SJSA1 (cell line): Measurements from ENCODE around the gene CYP51A1. TPM values are rescaled to one million over a fixed set of nuclear protein-coding genes. Genes with fewer than 3 reads are reported as not detected.
A peak's percentile ranks its signal among the peaks of the same experiment; 100 is the strongest.
"Not testable (repeated sequence)": the region's sequence is repeated elsewhere in the genome, so short reads cannot be mapped to it uniquely, and the experiment has no call there.

Experiments
- DNase-seq, 2 experiments: peaks; one replicate each; pipeline ENCODE4 v3.0.0-alpha.2; 2015 to 2020; ENCODE audit warnings: low spot score in 2 of 2, low read depth in 1 of 2
- H3K27ac ChIP-seq: fragments of 250-450 bp; sonication (Bioruptor Pico); 2 replicates; pipeline ENCODE4 v1.5.1; 2020; ENCODE audit warnings: mild to moderate bottlenecking, moderate library complexity
- H3K27me3 ChIP-seq: fragments of 250-450 bp; sonication (Bioruptor Pico); replicated peaks from 2 replicates; pipeline ENCODE4 v1.5.1; 2020; ENCODE audit warnings: mild to moderate bottlenecking, moderate library complexity
- H3K36me3 ChIP-seq: fragments of 250-450 bp; sonication (Bioruptor Pico); 2 replicates; pipeline ENCODE4 v1.5.1; 2020; ENCODE audit warnings: mild to moderate bottlenecking
- H3K4me1 ChIP-seq: fragments of 250-450 bp; sonication (Bioruptor Pico); replicated peaks from 2 replicates; pipeline ENCODE4 v1.6.1; 2021; ENCODE audit warnings: mild to moderate bottlenecking
- H3K4me3 ChIP-seq: fragments of 250-450 bp; sonication (Bioruptor Pico); 2 replicates; pipeline ENCODE4 v1.5.1; 2020; ENCODE audit warnings: mild to moderate bottlenecking
- H3K9me3 ChIP-seq: fragments of 250-450 bp; sonication (Bioruptor Pico); replicated peaks from 2 replicates; pipeline ENCODE4 v1.5.1; 2020; ENCODE audit warnings: mild to moderate bottlenecking
- total RNA-seq: library from RNA; depleted of rRNA; stranded (reverse); fragments of >200 nt; shearing (Covaris generic); gene quantifications from 2 replicates; pipeline ENCODE4 v1.2.3, GENCODE V29; 2014; rRNA removed

CYP51A1 gene
- 85.3 and 89.0 TPM in 2 replicates for total RNA-seq

DNA sequence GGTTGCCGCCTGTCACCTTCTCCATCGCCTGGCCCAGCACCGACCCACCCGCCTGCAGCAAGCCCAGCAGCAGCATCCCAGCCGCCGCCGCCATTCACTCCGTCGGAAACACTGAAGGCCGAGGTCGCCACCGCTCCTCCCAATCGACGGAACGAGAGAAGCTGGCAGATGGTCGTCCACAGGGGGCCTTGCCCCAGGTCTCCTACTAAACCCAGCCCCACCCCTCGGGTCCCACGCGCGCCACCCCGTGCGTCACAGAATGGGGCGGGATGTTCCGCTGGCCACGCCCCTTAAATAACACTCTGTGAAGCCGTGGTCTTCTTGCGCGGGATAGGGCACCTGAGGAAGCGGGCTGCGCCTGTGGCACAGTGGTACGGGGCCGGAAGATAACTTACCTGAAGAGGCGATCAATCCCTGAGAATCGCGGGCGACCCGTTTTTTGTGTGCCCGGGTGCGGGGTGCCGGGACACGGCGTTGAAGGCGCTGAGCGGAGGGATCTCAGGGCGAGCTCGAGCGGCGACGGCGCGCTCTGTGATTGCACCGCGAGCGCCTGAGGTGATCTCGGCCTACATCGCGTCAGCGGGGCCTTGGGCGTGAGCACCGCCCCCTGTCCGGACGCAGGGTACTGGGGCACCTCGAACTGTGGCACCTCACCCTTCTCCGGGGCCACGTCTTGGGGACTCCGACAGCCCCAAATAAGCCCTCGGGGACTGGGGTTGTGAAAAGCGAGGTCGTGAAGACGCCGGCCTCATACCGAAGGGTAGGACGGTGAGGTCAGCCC, at the start of gene CYP51A1:
TSS of gene CYP51A1 (minus strand) at position 207 of the 781 bp plus-strand sequence. CDS start at position 94, 113 bp downstream.
- Histone ChIP-seq H3K4me1 (0 out of 2 replicates have a peak, but pooled peaks cover 7% of the 10 kb centered on the region), H3K9me3 (no peaks in the 10 kb centered on the region), H3K36me3 (peaks cover 22% of the 10 kb centered on the region), H3K27me3 (no peaks in the 10 kb centered on the region), H3K4me3 (peak within 1 kb of the TSS; percentile 79), H3K27ac (peak within 1 kb of the TSS; percentile 94)
- peak; percentile 92 to 98 for DNase-seq

DNA sequence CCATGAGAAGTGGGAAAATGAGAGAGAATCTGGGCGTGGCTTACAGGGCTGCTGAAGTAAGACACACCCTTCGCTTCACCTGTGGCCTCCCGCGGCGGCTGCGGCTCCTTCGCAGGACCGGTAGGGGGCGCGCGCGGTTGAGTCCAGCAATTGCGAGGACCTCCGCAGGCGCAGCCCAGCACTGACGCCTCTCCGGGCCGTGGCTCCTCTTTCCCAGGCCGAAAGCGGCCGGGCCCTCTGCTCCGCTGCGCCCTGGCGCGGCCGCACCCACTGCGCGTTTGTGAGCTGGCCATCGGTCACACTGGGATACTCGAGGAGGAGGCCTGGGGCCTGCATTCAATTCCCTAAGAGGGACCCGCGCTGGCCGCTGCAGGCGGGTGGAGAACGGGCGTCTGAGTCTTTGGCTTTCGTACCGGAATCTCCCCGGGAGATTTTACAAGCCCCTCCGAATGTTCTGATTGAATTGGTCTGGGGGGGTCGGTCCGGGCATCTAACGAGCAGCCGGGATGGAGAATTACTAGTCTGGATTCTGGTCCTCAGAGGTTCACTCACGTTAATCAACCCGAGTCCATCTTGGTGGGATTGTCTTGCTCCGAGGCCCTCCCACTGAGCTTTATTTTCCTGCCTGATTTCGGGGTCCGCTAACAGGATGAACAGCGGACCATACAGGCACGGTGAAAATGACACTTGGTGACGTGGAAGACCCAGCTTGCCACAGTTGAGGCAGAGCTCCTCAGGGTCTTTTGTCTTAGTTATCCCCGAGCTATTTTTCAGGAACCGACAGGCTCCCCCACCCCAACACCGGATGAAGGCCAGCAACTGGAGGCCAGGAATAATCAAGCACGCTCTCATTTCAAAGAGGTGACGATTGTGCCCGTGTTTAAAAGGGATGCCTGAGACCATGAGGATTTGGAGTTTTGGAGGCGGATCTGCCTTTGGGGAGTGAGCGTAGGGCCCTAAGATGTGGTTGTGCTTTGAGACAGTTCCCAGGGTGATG, 44.9 kb upstream of the CYP51A1 start, which contains the start of gene LRRD1:
TSS of gene LRRD1 (minus strand) at position 215 of the 997 bp plus-strand sequence. CDS start 13,940 bp downstream, outside the sequence.
- H3K27me3 ChIP-seq: no peaks in the 10 kb centered on the region
- no peaks in the 10 kb centered on the region for H3K36me3 ChIP-seq
- H3K4me3 ChIP-seq: peak within 1 kb of the TSS; percentile 17; the same call in 1 of the 2 replicates
- no peaks in the 10 kb centered on the region; the same call in 1 of the 2 replicates for H3K4me1 ChIP-seq
- no peak within 1 kb of the TSS for H3K27ac ChIP-seq
- peak; percentile 69 to 80 for DNase-seq
- no peaks in the 10 kb centered on the region for H3K9me3 ChIP-seq

DNA sequence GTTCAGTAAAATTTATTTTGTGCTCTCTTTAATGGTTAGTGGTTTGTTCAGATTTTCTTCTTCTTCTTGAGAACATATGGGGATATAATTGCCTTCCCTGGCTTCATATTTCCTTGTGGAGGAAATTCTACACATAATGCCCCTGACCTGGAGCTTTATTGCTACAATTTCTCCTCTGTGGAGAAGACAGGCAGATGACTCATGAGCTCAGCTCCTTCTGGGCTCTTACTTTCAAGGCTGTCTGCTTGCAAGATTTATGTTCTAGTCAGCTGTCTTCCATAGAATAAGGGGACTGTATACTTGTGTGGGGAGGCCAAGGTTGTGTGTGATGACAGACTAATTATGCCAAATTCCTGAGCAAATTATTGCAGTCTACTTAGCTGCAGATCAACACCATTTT, 43.1 kb upstream of the CYP51A1 start:
- H3K4me3 ChIP-seq: no peak overlapping the region
- H3K9me3 ChIP-seq: no peaks in the 10 kb centered on the region
- no peak overlapping the region for H3K27ac ChIP-seq
- H3K27me3 ChIP-seq: no peaks in the 10 kb centered on the region
- no peaks in the 10 kb centered on the region for H3K36me3 ChIP-seq
- H3K4me1 ChIP-seq: no peaks in the 10 kb centered on the region; the same call in 1 of the 2 replicates
- DNase-seq: no peak

DNA sequence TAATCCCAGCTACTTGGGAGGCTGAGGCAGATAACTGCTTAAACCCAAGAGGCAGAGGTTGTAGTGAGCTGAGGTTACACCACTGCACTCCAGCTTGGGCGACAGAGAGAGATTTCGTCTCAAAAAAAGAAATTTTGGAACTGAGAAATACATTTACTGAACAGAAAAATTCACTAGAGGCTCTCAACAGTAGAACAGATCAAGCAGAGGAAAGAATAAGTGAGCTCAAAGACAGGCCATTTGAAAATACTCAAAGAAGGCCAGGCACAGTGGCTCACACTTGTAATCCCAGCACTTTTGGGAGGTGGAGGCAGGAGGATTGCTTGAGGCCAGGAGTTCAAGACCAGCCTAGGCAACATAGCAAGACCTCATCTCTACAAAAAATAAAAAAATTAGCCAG, 35.3 kb upstream of the CYP51A1 start:
- H3K27me3 ChIP-seq, H3K27ac ChIP-seq, H3K4me1 ChIP-seq, H3K36me3 ChIP-seq, DNase-seq, H3K4me3 ChIP-seq, H3K9me3 ChIP-seq: not testable (repeated sequence)

DNA sequence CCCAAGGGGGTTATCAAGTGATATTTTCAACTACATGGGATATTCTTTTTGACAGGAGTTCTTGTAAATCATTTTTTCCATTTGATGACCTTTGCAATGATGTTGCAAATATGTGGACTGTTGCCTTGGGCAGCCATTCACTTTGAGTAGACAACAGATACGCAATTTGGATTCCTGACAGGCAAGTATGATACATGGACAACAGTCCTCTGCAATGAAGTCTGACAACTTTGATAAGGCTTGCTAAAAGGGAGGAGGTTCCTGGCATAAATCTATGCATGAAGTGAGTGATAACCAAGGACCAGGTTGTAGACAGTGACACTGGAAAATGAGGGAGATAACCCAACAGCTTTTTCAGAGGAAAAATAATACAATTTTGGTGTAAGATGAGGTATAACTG, 27.0 kb upstream of the CYP51A1 start:
- H3K27ac ChIP-seq: no peak overlapping the region
- H3K27me3 ChIP-seq: no peaks in the 10 kb centered on the region
- no peaks in the 10 kb centered on the region for H3K9me3 ChIP-seq
- peaks cover 11% of the 10 kb centered on the region for H3K4me1 ChIP-seq
- no peak for DNase-seq
- no peaks in the 10 kb centered on the region for H3K36me3 ChIP-seq
- no peak overlapping the region for H3K4me3 ChIP-seq

DNA sequence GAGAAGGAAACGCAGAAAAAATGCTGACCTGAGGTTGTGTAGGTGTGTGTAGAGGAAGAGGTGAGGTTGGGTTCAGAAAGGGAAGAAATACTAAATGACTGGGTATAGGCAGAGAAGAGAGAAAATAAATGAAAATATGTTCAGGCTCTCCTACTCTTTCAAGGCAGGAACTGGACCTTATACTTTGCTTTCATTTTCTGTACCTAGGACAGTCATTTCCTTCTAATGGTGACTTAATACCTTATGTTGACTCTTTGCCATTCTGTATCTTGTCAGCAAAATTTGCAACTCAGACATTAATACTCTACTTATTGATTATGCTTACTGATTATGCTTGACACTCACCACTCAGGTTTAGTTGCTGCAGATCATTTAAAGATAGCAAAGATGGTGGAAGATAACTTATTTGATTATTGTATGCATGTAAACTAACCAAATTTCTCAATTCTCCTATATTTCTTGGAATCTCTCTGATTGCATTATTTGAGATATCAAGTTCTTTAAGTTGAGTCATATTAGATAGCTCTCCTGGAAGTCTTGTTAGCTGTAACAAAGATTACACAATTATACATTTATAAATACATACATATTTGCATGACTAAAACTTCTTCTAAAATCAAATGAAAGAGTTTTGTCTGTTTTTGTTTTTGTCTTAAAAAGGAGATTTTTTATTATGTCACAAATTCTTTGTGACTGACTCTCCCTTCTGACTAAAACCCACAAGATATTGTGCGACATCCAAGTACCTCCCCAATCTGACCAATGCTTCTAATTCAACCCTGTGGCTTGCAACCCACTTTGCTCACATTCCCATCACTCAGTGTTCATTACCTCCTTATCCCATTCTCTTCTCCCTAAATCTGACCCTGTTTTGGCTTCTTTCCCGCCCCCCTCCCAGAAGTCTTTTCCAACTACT, 24.6 kb upstream of the CYP51A1 start:
- no peaks in the 10 kb centered on the region for H3K9me3 ChIP-seq
- peak in 1 of 2 experiments; percentile 43 for DNase-seq
- peaks cover 11% of the 10 kb centered on the region for H3K4me1 ChIP-seq
- H3K36me3 ChIP-seq: no peaks in the 10 kb centered on the region
- no peak overlapping the region for H3K4me3 ChIP-seq
- no peaks in the 10 kb centered on the region for H3K27me3 ChIP-seq
- no peak overlapping the region for H3K27ac ChIP-seq

DNA sequence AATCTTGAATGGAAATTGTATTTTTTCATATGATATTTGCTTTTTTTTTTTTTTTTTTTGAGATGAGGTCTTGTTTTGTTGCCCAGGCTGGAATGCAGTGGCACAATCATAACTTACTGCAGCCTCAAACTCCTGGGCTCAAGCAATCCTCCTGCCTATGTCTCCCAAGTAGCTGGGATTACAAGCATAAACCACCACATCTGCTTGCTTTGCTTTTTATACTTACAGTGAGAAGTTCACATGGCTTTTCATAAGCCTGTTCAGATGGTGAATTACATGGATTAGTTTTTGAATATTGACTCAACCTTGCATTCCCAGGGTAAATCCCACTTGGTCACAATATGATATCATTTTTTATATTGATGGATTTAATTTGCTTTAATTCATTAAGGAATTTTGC, 22.7 kb upstream of the CYP51A1 start:
- DNase-seq: no peak
- Histone ChIP-seq H3K27me3 (no peaks in the 10 kb centered on the region), H3K9me3 (no peaks in the 10 kb centered on the region), H3K4me1 (peaks cover 11% of the 10 kb centered on the region), H3K36me3 (no peaks in the 10 kb centered on the region), H3K4me3 (no peak overlapping the region), H3K27ac (no peak overlapping the region)

DNA sequence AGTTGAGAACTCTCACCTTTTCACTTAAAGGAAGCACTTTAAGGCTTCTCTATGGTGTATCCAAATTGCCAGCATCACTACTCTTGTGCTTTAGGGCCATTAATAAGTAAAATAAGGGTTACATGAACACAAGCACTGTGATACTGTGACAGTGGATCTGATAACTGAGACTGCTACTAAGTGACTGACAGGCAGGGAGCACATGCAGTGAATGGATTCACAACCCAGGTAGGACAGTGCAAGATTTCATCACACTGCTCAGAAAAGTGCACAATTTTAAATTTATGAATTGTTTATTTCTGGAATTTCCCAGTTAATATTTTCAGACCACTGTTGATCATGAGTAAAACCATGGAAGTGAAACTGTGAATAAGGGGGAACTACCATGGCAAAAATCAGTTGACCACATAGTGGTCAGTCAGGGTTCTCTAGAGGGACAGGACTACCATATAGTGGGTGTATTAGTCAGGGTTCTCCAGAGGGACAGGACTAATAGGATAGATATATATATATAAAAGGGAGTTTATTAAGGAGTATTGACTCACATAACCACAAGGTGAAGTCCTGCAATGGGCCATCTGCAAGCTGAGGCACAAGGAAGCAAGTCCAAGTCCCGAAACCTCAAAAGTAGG, 20.9 kb upstream of the CYP51A1 start:
- Histone ChIP-seq H3K4me3 (no peak overlapping the region), H3K4me1 (peaks cover 11% of the 10 kb centered on the region), H3K27me3 (no peaks in the 10 kb centered on the region), H3K9me3 (no peaks in the 10 kb centered on the region), H3K27ac (no peak overlapping the region), H3K36me3 (no peaks in the 10 kb centered on the region)
- no peak for DNase-seq

DNA sequence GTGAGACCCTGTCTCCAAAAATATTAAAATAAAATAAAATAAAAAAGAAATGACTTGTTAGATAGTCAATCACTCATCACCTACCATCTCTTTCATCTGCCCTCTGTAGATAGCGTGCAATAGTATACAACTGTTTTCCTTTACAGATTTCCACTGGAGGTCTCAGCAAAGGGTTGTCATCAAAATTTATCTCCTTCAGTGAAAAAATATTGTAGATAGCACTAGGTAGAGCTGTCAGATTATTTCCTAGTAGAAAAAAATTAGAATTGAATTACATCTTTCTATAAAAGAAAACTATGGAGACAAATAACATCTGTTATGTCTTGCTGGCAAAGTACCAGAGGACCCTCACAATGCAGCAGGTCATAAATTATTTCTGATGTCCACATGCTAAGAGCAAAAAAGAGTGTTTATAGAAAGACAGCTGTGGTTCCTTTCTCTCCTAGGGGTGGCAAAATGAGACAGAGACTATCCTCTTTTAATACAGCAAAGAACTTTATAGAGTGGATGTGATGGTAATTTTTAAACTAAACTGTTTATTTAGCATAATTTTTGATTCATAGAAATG, 16.3 kb upstream of the CYP51A1 start:
- Histone ChIP-seq H3K4me1 (no peaks in the 10 kb centered on the region), H3K27ac (no peak overlapping the region), H3K27me3 (no peaks in the 10 kb centered on the region), H3K9me3 (no peaks in the 10 kb centered on the region), H3K36me3 (no peaks in the 10 kb centered on the region), H3K4me3 (no peak overlapping the region)
- no peak for DNase-seq

DNA sequence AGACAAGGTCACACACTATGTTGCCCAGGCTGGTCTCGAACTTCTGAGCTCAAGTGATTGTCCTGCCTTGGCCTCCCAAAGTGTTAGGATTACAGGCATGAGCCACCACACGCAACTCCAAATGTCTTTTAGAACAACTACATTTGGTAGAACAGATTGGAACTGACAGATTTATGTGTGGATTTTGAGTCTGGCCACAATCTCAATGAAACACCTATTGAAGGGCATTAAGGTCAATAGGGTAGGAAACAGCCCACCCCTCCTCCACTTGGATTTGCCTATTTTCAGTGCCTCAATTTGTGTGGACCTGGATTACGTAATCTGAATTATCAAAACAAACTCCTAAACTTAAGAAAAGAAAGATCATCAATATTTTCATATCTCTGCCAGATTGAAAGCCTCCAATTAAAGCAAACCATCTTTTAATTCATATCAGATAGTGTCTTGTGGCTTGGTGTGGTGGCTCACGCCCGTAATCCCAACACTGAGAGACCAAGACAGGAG, 15.5 kb upstream of the CYP51A1 start:
- Histone ChIP-seq H3K4me3 (no peak overlapping the region), H3K4me1 (no peaks in the 10 kb centered on the region), H3K27ac (no peak overlapping the region), H3K9me3 (no peaks in the 10 kb centered on the region), H3K36me3 (no peaks in the 10 kb centered on the region), H3K27me3 (no peaks in the 10 kb centered on the region)
- no peak for DNase-seq

DNA sequence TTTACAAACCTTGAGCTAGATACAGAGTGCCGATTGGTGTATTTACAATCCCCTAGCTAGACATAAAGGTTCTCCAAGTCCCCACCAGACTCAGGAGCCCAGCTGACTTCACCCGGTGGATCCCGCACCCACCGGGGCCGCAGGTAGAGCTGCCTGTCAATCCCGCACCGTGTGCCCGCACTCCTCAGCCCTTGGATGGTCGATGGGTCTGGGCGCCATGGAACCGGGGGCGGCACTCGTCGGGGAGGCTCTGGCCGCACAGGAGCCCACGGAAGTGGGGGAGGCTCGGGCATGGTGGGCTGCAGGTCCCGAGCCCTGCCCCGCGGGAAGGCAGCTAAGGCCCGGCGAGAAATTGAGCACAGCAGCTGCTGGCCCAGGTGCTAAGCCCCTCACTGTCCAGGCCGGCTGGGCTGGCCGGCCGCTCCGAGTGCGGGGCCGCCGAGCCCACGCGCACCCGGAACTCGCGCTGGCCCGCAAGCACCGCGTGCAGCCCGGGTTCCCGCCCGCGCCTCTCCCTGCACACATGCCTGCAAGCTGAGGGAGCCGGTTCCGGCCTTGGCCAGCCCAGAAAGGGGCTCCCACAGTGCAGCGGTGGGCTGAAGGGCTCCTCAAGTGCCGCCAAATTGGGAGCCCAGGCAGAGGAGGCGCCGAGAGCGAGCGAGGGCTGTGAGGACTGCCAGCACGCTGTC, 9.1 kb upstream of the CYP51A1 start:
- not testable (repeated sequence) for H3K27ac ChIP-seq, H3K4me3 ChIP-seq, H3K4me1 ChIP-seq, H3K36me3 ChIP-seq, H3K27me3 ChIP-seq, H3K9me3 ChIP-seq, DNase-seq

DNA sequence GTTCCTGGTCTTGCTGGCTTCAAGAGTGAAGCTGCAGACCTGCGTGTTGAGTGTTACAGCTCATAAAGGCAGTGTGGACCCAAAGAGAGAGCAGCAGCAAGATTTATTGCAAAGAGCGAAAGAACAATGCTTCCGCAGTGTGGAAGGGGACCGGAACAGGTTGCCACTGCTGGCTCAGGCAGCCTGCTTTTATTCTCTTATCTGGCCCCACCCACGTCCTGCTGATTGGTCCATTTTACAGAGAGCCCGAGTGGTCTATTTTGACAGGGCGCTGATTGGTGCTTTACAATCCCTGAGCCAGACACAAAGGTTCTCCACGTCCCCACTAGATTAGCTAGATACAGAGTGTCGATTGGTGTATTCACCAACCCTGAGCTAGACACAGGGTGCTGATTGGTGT, 8.5 kb upstream of the CYP51A1 start:
- H3K36me3 ChIP-seq, H3K27ac ChIP-seq, DNase-seq, H3K4me1 ChIP-seq, H3K4me3 ChIP-seq, H3K9me3 ChIP-seq, H3K27me3 ChIP-seq: not testable (repeated sequence)
